Measurements from ENCODE around the gene ERBB4.

Gene ERBB4

DNA sequence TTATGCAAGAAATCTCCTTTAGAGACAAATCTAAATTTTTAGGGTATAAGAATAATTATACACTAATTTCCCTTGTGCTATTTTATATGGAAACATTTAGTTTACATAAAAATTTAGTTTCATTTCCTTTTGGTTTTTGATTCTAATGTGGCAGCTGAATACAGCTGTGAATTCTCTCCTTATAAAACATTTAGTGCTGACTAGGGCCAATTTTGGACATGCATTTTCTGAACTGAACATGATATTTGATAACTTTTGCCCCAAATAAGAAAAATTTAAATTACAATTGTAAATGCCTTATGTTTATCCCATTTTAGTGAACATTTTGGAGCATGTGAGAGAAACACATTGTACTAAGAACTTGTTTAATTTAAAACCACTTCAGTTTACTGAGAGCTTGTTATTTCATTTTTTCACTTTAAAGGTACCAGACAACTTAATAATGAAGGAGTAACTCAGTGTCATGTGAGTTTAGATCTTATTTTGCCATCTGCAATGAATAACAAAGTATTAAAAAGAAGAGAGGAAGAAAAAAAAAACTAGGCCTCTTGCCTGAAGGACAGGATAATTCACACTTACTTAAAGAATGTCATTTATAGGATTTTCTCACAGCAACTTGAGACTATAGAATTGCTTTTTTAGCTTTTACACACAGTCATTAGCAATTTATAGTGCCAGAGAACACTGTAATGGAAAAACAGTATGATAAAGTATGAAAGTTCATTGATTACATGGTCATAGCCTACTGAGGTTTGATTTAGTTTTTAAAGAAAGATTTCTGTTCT is 209.7 kb downstream of the ERBB4 start (continued):
- TF ChIP-seq, protein P1, sequence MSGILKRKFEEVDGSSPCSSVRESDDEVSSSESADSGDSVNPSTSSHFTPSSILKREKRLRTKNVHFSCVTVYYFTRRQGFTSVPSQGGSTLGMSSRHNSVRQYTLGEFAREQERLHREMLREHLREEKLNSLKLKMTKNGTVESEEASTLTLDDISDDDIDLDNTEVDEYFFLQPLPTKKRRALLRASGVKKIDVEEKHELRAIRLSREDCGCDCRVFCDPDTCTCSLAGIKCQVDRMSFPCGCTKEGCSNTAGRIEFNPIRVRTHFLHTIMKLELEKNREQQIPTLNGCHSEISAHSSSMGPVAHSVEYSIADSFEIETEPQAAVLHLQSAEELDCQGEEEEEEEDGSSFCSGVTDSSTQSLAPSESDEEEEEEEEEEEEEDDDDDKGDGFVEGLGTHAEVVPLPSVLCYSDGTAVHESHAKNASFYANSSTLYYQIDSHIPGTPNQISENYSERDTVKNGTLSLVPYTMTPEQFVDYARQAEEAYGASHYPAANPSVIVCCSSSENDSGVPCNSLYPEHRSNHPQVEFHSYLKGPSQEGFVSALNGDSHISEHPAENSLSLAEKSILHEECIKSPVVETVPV (CRISPR knock-in tag; IDR thresholded peaks at IDR 0.05) = no peak

DNA sequence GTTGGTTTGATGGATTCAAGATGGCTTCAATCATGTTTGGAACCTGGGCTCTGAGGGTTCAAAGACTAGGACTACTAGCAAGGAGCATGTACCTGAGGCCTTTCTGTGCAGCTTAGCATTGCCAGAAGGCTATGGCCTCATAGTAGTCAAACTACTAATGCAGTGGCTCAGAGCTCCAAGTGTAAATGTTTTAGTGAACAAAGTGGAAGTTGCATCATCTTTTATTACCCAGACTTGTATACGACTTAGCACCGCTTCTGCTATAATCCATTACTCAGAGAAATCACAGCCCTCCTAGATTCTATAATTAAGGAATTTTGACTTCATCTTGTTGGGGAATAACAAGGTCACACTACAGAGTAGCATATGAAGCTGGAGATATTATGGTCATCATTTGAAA is 210.5 kb downstream of the ERBB4 start:
- TF ChIP-seq ZC3H10 (CRISPR knock-in tag; IDR thresholded peaks at IDR 0.05) (no peak), ZNF70 (CRISPR knock-in tag; IDR thresholded peaks at IDR 0.05) (no peak), TSHZ2 (CRISPR knock-in tag; IDR thresholded peaks at IDR 0.05) (no peak), ARNTL (CRISPR knock-in tag; IDR thresholded peaks at IDR 0.05; ENCODE audit: borderline replicate concordance, low read depth) (no peak), TCF4 (CRISPR knock-in tag; IDR thresholded peaks at IDR 0.05; ENCODE audit: borderline replicate concordance) (no peak), TOX (CRISPR knock-in tag; IDR thresholded peaks at IDR 0.05; ENCODE audit: borderline replicate concordance) (no peak)
- ATAC-seq = no peak

DNA sequence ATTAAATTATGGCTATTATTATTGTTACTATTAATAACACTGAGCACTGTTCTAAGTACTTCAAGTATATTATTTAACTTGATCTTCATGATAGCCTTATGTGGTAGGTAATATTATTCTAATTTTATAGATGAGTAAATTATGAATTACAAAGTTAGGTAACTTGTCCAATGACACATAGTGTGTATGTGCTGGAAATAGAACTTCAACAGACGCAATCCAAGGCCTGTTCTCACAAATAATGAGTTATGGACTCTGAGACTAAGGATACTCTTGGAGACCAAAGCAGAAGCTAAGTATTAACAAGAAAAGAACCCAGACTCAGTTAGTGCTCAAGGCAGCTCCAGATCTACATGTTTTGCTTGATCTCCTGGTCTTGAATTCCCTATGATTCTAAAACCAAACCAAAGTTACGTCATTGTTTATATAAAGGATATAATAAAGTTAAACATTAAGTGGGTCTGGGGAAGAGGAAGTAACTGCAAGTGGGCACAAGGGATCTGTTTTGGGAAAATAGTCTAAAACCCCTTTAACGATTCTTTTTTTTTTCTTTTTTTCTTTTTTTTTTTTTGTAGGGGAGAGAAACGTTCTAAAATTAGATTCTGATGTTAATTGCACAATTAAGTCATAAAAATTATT is 211.3 kb downstream of the ERBB4 start:
- TF ChIP-seq ZNF8 (CRISPR knock-in tag; IDR thresholded peaks at IDR 0.05) (no peak), ZFP30 (CRISPR knock-in tag; IDR thresholded peaks at IDR 0.05) (no peak), TCF4 (CRISPR knock-in tag; IDR thresholded peaks at IDR 0.05; ENCODE audit: borderline replicate concordance) (no peak), ISL1 (CRISPR knock-in tag; IDR thresholded peaks at IDR 0.05) (no peak), POU6F1 (CRISPR knock-in tag; IDR thresholded peaks at IDR 0.05; ENCODE audit: borderline replicate concordance, low read depth) (no peak), TSHZ2 (CRISPR knock-in tag; IDR thresholded peaks at IDR 0.05) (no peak), ESRRG (CRISPR knock-in tag; IDR thresholded peaks at IDR 0.05) (no peak), PPARA (CRISPR knock-in tag; IDR thresholded peaks at IDR 0.05; ENCODE audit: borderline replicate concordance) (no peak), BACH2 (CRISPR knock-in tag; IDR thresholded peaks at IDR 0.05; ENCODE audit: borderline replicate concordance) (no peak), ARNTL (CRISPR knock-in tag; IDR thresholded peaks at IDR 0.05; ENCODE audit: borderline replicate concordance, low read depth) (no peak), TOX (CRISPR knock-in tag; IDR thresholded peaks at IDR 0.05; ENCODE audit: borderline replicate concordance) (no peak), ZFP3 (CRISPR knock-in tag; IDR thresholded peaks at IDR 0.05) (no peak)
- ATAC-seq = no peak

DNA sequence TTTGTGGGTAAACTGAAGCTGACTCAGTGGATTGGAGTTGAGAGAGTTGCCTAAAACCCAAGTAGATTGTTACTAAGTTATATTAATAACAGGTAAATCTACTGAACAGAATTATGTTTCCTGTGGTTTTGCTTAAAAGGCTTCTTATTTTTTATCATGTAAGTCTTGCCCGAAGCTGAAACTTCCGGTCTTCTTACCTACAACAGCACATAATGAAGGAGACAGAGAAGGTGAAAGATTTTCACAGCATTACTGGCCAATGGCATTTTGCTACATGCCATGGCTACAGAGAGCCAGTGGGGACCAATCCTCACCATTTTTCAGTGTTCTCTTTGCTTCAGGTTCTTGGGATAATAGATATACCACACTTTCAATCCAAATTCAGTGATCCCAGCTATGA is 220.0 kb downstream of the ERBB4 start:
- ATAC-seq = no peak
- no peak for TF ChIP-seq ZNF8 (CRISPR knock-in tag; IDR thresholded peaks at IDR 0.05)
- no peak for TF ChIP-seq ISL1 (CRISPR knock-in tag; IDR thresholded peaks at IDR 0.05)
- TF ChIP-seq ZC3H10 (CRISPR knock-in tag; IDR thresholded peaks at IDR 0.05) = no peak
- TF ChIP-seq ESRRG (CRISPR knock-in tag; IDR thresholded peaks at IDR 0.05) = no peak
- TF ChIP-seq SNAI2 (CRISPR knock-in tag; IDR thresholded peaks at IDR 0.05) = no peak
- no peak for TF ChIP-seq OSR1 (CRISPR knock-in tag; IDR thresholded peaks at IDR 0.05)
- TF ChIP-seq, protein P1 (CRISPR knock-in tag; IDR thresholded peaks at IDR 0.05) = no peak
- no peak for TF ChIP-seq CSDC2 (CRISPR knock-in tag; IDR thresholded peaks at IDR 0.05)
- no peak for TF ChIP-seq GLIS3 (CRISPR knock-in tag; IDR thresholded peaks at IDR 0.05)
- TF ChIP-seq TOX (CRISPR knock-in tag; IDR thresholded peaks at IDR 0.05; ENCODE audit: borderline replicate concordance) = no peak
- no peak for TF ChIP-seq ZFP3 (CRISPR knock-in tag; IDR thresholded peaks at IDR 0.05)
- TF ChIP-seq ZNF565 (CRISPR knock-in tag; conservative IDR thresholded peaks at IDR 0.05; ENCODE audit: low read depth) = no peak
- TF ChIP-seq CREB5 (CRISPR knock-in tag; IDR thresholded peaks at IDR 0.05; ENCODE audit: low read depth) = no peak
- TF ChIP-seq ZNF70 (CRISPR knock-in tag; IDR thresholded peaks at IDR 0.05) = no peak
- no peak for TF ChIP-seq ARNTL (CRISPR knock-in tag; IDR thresholded peaks at IDR 0.05; ENCODE audit: borderline replicate concordance, low read depth)

Measured in SK-N-SH treated with all-trans-retinoic acid at 6 μM for 48 hours (cell line).